Activated CD4-positive, alpha-beta T cell treated with anti-CD3 and anti-CD28 coated beads, Interleukin-2, amount 50 U/mL, for 24 hours (primary cell): ENCODE data around the gene VMA21.

Source experiments
- DNase-seq, 2 donors: peaks; one replicate each; pipeline ENCODE4 v3.0.0-alpha.2; 2020; ENCODE audit warnings: low read depth in 1 of 2, low spot score in 1 of 2

Gene VMA21

DNA sequence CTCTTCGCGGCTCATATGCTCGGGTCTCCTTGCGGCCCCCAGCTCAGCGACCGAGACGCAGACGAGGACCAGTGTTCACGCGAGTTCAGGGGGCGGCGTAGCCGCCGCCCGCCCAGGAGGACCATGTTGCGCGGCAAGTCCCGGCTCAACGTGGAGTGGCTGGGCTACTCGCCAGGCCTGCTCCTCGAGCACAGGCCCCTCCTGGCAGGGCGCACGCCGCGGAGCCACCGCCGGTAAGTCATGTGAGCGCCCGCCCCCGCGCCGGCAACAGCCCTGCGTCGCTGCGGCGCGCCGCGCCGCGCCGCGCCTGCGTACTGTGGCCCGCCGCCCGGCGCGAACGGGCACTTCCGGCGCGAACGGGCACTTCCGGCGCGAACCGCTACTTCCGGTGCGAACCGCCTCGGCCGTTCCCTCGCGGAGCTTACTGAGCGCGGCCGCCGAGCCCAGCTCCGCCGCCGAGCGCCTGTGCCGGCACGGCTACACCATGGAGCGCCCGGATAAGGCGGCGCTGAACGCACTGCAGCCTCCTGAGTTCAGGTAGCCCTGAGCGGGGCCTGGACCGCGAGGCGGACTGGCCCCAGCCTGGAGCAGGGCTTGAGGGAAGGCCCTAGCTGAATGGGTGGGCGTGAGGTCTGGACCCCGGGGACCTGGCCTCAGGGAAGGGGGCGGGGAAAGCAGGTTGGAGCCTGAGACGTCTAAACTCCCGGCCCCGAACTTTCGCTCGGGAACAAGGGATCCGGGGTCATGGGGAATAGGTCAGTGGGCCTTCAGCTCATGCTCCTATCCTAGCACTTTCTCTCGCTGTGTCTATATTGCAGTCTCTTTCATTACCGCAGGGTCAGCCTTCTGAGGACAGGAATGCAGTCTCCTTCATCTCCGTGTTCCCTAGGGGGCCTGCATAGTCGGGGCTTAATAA lies at the start of gene VMA21:
Gene VMA21 (plus strand): TSS at position 382 of the 916 bp plus-strand sequence. CDS start 103 bp downstream, at position 485.
- DNase-seq = peak; percentile 61 to 67

DNA sequence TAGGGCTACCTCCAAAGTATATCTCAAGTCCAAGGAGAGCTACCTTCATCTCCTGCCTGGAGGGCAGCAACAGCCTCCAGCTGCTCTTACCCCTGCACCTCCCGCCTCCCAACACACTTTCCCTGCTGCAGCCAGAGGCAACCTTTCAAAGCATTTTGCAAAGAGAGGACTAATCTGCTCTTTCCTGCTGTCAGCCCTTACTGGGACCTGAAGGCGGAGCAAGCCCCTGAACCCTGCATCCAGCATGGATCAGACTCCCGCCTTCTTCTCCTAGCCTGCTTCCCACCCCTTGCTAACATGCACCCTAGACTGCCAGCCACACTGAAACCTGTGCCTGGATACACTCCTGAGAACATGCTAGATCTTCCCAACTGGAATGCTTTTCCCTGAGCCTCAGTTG lies 37.7 kb upstream of the VMA21 start:
- DNase-seq = no peak

GRCh38 chrX:151359931-151360871 lies 36.8 kb upstream of the VMA21 start:
- no peak for DNase-seq

- no peak for DNase-seq
Measured at GRCh38 chrX:151363316-151363715, 33.7 kb upstream of the VMA21 start.

GRCh38 chrX:151365579-151365978 lies 31.4 kb upstream of the VMA21 start:
- DNase-seq = no peak

DNA sequence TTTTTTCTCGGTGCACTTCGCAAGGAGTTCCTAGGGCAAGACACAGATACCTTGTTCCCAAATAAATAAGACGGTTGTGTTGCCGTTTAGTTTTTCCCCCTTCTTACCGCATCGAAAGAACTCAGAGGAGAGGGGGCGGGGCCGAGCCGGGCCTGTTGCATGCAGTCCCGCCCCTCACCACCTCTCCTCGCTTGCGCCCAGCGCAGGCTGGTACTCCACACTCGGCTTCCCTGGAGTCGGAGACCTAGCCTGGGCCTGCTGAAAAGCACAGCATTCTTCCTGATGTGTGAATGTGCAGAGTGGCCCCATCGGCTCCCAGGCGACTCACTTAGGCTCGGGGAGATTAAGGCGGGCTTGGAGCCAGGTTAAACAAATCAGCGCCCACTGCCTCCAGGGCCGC lies 26.1 kb upstream of the VMA21 start:
- DNase-seq = no peak

DNA sequence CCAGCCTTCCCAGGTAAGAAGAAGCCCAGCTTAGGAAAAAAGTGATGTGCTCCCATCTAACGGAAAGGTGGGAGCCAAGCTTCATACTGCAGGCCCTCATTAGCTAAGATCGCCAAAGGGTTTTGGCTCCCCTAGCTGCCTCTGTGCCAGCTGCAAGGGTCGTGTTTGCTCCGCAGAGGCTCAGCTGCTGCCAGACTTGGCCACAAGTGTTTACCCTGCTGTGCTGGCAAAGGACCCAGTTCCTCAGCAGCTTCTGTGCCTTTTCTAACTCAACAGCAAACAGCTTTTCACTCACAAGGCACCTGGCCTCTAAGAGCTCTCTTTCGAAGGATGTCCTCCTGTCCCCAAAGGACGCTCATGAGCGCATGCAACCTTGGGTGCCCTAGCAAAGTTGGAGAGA lies 12.2 kb upstream of the VMA21 start:
- DNase-seq = no peak

GRCh38 chrX:151386838-151387459 lies 10.1 kb upstream of the VMA21 start:
- DNase-seq = no peak

DNA sequence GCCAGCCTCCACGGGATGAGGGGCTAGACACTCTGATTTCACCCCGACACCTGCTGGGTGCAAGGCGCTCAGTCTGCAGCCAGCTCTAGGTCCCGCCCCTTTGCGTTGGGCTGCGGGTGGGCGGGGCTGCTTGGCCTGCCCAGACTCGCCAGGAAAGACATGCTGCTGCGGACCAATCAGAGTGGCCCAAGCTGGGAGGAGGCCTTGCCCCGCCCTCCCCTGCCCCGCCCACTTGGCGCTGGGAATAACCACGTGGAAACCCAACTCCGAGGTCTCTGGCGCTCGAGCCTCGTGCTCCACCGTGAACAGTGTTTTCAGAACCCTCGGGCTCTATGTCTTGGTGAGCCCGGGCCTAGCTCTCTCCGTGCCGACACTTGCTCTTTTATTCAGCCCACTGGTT lies 5.3 kb upstream of the VMA21 start:
- no peak for DNase-seq

DNA sequence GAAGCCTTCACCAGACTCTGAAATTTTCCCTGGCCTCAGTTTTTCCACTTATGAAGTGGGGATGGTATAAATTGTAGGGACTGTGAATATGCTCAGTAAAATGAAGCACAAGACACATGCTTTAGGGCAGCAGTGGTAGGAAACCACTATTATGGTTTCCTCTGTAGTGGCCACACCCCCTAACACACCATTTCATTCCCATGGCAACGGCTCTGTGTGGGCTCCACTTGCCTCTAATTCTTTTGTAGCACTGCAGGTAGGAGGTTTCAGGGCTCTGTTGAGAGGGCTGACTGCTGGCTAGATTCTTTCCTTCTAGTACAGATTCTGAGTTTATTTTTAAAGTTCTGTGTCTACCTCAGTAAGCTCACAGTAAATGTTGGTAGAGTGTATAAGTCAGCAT lies 3.5 kb upstream of the VMA21 start:
- DNase-seq = peak; percentile 2 to 26

DNA sequence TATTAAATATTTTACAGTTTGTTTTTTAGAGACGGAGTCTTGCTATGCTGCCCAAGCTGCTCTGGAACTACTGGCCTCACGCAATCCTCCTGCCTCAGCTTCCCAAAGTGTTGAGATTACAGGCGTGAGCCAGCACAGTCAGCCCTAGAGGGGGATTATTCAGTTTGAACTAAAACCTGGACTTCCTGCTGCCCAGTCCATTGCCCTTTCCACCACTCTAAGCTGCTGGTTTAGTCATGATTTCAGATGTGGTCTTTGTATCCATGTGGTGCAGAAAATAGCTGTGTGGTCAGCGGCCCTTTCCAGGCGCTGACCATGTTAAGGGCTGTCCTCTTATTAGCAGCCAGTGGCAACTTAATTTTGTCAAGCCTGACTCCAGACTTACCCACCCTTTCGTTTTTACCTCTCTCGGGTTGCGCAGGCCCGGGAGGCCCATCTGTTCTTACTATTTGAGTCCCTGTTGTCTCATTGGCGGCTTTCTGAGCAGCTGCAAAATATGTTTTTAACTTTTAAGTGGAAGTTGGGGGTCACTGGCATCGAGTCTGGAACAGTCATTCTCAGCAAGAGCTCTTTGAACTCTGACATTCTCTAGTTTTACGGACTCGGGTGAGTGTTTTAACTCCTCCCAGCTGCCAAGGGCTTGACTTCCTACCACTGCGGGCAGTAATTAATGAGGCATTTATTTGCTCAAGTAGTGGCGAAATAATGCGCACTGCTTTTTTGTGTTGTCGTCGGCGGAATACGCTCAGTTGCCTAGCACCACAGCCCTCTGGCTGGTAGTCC lies 773 bp upstream of the VMA21 start:
- DNase-seq = peak; percentile 14 to 25

- no peak for DNase-seq
Measured at GRCh38 chrX:151397741-151398070, 700 bp downstream of the VMA21 start.

DNA sequence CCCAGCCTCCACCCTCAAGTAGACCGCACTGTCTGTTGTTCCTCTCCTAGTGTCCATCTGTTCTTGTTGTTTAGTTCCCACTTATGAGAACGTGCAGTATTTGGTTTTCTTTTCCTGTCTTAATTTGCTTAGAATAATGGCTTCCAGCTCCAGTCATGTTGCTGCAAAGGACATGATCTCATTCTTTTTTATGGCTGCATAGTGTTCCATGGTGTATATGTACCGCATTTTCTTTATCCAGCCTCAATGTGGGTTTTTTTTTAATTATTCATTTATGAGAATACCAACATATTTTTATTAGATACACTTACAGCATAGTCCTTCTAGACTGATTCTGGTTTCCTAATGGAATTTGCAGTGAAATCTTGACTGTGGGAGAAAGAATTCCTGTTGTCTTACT lies 1.3 kb downstream of the VMA21 start:
- no peak for DNase-seq

DNA sequence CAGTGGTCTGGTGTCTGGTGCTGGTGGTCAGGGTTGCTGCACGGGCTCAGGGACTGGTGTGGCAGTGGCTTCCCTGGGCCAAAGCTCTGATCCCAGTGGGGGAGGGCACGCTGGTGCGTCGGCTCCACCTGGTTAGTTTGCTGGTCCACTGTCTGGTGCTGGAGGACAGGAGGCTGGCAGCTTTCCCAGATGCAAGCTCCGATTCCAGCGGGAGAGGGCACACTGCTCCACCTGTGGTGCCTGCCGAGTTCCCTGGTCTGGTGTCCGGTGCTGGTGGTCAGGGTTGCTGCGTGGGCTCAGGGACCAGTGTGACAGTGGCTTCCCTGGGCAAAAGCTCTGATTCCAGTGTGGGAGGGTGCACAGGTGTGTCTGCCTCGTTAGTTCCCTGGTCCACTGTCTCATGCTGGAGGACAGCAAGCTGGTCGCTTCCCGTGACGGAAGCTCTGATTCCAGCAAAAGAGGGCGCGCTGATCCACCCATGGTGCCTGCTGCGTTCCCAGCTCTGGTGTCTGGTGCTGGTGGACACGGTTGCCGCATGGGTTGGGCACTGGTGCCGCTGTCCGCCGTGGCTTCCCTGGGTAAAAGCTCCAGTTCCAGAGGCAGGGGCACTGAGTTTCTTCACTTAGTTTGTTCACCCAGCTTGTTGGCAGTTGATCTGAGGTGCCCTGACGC lies 5.8 kb downstream of the VMA21 start:
- DNase-seq = no peak

DNA sequence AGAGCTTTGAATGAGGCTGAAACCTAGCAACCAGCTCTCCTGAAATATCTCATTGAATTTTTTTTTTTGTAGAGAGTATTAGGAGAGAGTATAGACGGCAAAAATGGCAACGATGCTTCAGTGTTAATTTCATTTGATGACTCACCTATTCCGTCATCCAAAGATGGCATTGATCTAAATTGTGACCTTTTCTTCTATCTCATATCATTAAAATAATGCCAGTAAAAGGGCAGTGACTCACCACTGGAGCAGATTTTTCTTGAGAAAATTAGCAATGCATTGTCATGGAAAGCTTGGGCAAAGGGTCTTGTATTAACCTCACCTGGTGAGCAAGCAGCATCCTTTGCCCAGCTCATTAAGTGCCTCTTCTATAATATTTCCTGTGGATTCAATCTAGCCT lies 19.6 kb downstream of the VMA21 start:
- DNase-seq = no peak

- no peak for DNase-seq
Measured at GRCh38 chrX:151419782-151420181, 22.8 kb downstream of the VMA21 start.

DNA sequence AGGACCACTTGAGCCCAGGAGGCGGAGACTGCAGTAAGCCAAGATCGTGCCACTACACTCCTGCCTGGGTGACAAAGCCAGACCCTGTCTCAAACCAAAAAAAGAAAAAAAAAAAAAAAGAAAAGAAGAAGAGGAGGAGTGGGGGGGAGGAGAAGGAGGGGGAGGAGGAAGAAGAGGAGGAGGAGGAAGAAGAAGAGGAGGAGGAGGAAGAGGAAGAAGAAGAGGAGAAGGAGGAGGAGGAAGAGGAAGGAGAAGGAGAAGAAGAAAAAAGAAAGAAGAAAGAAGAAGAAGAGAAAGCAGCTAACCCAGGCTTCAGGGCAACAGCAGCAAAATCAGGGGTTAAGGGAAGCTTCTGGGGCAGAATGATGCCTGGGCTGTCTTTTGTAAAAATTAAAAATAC lies 27.5 kb downstream of the VMA21 start:
- no peak for DNase-seq

DNA sequence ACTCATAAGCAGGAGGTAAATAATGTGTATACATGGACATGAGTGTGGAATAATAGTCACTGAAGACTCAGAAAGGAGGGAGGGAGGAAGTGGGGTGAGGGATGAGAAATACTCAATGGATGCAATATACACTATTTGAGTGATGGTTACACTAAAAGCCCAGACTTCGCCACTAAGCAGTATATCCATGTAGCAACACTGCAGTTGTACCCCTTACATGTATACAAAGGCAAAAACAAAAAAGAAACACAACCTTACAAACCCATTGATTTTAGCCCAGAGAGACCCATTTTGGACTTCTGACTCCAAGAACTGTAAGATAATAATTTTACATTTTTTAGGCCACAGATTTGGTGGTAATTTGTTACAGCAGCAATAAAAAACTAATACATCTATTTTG lies 51.5 kb downstream of the VMA21 start:
- no peak for DNase-seq

GRCh38 chrX:151458824-151459223 lies 61.8 kb downstream of the VMA21 start:
- DNase-seq = no peak
